Testis (tissue), 2 donors: ENCODE data around the gene PSORS1C1.

ENCODE experiments used
- CTCF ChIP-seq, 3 experiments: fragments of 450-650 bp in 2 of 3; fragments of 200-600 bp in 1 of 3; sonication (generic) in 1 of 3; IDR thresholded peaks; one replicate each; pipeline ENCODE4 v1.5.1; 2016 to 2019; ENCODE audit warnings: antibody characterized with exemption in 3 of 3, mild to moderate bottlenecking in 2 of 3, moderate library complexity in 1 of 3
- POLR2A ChIP-seq: fragments of 450-650 bp; IDR thresholded peaks from one replicate; pipeline ENCODE4 v1.6.1; 2017; ENCODE audit warnings: antibody characterized with exemption, mild to moderate bottlenecking, moderate library complexity

GRCh38 chr6:31142361-31142761, 27.8 kb downstream of the PSORS1C1 start:
- TF ChIP-seq CTCF (IDR thresholded peaks at IDR 0.05): no peak
- TF ChIP-seq POLR2A: no peak
